GM19397 (cell line): ENCODE results near the gene AK2.
"Not testable (repeated sequence)": the region's sequence is repeated elsewhere in the genome, so short reads cannot be mapped to it uniquely, and the experiment has no call there.

Source experiments
- ATAC-seq: cut with Tn5 transposase; IDR thresholded peaks from one replicate; pipeline ENCODE4 v1.9.1; 2021; ENCODE audit warnings: mild to moderate bottlenecking, moderate library complexity; ENCODE audit not compliant: unreplicated experiment

The AK2 gene

DNA sequence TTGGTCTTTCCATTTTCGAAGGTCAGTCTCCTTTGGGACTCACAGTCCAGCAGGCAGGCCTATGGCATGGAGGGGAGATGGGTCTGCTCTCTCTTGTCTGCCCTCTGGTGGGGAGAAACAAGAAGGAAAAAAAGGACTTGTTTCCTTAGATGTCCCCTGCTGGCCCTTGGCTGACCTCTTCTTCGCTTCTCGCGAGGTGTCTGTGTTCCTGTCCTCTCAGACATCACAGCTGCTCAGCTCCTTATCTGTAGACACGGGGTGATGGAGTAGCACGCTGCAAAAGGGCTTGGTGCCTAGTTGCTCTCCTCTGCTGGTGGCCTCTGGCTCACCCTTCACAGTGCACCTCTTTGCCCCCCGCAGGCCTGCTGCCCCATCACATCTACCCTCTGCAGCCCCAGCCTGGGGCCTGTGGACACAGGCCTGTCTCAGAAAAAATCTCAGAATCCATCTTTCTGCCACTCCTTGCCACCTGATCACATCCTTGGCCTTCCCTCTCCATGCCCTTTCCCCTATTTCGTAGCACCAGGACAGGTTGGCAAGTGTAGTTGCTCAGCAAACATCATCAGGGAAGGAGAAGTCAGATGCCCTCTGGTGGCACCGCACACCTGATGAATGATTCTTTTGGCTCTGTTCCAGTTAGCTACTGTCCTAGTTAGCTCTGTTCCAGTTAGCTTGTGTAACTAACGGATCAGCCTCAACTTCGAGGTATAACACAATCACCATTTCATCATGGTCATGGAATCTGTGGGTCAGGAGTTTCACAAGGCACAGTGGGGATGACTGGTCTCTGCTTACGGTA is 18.7 kb upstream of the AK2 start:
- no peak for ATAC-seq

DNA sequence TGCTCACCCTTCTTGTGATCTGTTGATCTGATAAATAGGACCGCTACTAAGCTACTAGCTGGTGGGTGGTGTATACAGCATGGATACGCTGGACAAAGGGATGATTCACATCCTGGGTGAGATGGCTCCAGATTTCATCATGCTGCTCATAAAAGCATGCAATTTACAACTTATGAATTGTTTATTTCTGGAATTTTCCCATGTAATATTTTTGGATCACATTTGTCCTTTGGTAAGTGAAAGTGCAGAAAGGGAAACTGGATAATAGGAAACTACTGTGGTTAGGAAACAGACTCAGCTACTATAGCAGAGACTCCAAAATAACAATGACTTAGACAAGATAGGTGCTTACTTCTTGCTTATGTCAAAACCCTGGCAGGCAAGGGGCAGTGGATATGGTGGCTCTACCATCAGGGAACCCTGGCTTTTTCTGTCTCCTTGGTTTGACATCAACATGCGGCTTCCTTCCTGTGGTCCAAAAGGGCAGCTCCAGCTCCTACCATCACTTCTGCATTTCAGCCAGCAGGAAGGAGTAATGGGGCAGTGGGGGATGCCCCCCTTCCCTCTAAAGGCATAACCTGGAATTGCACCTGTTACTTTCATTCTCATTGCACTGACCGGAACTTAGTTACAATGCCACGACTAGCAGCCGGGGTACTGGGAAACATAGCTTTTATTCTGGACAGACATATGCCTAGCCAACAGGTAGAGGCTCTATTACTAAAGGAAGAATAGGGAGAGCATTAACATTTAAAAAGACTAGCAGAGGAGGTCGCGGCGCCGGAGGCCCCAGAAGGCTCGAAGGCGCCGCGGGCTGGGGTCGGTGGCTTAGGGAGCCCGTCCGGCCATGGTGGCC is 13.8 kb upstream of the AK2 start:
- no peak for ATAC-seq

GRCh38 chr1:33049371-33049770 is 12.7 kb upstream of the AK2 start:
- no peak for ATAC-seq

- no peak for ATAC-seq
Observed at GRCh38 chr1:33048426-33048825, 11.7 kb upstream of the AK2 start.

- no peak for ATAC-seq
Observed at GRCh38 chr1:33047839-33048305, 11.2 kb upstream of the AK2 start.

GRCh38 chr1:33047290-33047689 is 10.6 kb upstream of the AK2 start:
- no peak for ATAC-seq

GRCh38 chr1:33046234-33046633 is 9.6 kb upstream of the AK2 start:
- not testable (repeated sequence) for ATAC-seq

GRCh38 chr1:33045814-33046213 is 9.1 kb upstream of the AK2 start:
- ATAC-seq, result no peak

DNA sequence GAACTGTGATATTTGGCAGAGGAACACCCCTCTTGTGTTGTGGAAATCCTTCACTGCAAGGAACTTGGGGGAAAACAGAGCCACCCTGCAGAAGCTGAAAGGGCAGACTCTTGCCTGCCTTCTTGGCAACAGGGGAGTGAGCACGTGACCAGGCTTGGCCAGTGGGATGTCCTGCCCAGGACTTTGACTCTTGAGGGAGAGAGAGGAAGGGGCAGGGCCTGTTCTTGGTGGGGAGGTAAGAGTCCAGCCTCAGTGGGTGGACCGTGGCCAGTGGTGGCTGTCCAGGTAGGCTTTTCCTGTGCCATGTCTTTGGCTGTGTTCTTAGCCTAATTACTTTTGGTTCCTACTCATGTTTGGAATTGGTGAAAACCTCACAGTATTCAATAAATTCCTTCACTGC is 8.6 kb upstream of the AK2 start:
- no peak for ATAC-seq

DNA sequence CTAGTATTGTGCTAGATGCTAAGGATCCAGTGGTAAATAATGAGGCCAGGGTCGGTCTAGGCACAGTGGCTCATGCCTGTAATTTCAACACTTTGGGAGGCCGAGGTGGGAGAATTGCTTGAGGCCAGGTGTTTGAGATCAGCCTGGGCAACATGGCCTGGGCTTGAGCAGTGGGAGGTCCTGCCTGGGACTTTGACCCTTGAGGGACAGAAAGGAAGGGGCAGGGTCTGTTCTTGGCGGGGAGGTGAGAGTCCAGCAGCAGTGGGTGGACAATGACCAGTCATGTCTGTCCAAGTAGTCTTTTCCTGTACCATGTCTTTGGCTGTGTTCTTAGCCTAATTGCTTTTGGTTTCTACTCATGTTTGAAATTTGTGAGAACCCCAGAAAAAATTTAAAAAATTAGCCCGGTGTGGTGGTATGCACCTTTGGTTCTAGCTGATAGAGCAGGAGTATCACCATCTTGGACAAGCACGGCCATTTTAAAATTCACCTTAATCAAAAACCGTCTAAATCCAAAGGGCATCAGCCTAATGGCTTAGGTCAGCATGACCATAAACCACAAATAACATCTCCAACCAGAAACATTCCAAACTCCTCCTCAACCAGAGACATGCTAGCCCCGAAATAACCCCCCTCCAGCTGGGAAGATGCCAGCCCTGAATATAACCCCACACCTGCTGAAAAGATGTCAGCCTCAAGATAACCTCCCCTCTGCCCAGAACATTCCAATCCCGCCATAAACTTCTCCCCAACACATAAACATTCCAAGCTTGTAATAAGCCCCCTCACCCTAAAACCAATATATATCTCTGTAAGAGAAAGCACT is 6.8 kb upstream of the AK2 start:
- ATAC-seq, result no peak

GRCh38 chr1:33042831-33043230 is 6.1 kb upstream of the AK2 start:
- no peak for ATAC-seq

DNA sequence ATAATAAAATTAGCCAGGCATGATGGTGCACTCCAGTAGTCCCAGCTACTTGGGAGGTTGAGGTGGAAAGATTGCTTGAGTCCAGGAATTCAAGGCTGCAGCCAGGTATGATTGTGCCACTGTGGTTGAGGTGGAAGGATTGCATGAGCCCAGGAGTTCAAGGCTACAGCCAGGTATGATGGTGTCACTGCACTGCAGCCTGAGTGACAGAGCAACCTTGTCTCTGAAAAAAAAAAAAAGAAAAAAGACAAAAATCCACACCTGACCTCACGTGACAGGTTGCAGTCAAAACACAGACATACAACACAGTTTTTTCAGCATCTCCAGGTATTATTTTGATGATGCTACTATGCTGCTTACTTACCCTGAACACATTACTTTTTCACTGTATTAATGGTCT is 4.3 kb upstream of the AK2 start:
- ATAC-seq, result no peak

DNA sequence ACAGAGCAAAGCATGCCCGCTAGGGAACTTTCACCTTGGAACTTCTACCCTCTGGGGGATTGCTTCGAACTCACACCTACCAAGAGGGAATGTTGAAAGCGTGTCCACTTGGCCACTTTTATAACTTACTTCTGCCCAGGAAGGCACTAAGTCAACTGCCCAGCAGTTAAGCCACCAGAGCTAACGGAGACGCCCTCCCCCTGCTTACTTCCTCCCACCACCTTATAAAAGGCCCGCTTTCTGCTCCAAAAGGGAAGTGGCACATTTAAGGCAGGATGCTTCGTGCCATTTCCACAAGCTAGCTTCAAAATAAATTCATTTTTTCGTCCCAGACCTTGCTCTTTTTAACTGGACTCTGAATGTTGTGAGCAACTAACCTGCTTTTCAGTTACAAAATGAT is 3.2 kb upstream of the AK2 start:
- ATAC-seq, result no peak

DNA sequence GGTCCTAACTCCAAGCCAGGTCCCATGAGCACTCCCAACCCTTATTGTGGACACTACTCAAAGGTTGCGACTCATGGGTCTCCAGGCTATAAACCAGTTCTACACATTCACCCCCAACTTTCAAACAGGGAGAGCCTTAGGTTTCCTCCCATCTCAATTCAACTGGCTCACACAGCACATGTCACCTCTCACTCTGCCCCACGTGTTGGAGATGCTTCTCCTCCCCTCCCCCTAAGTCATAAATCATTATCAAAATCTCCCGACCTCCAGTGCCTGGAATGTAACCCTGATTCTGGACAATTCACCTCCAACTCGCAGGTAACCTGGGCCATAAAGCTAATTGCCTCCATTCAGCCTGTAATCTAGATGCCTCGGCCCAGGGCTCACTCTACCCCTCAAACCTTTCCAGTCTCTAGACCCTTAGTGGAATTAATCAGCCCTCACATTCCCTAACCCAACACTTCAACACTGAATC is 595 bp downstream of the AK2 start:
- no peak for ATAC-seq

- ATAC-seq, result no peak
Observed at GRCh38 chr1:33032126-33032869, 4.4 kb downstream of the AK2 start.

DNA sequence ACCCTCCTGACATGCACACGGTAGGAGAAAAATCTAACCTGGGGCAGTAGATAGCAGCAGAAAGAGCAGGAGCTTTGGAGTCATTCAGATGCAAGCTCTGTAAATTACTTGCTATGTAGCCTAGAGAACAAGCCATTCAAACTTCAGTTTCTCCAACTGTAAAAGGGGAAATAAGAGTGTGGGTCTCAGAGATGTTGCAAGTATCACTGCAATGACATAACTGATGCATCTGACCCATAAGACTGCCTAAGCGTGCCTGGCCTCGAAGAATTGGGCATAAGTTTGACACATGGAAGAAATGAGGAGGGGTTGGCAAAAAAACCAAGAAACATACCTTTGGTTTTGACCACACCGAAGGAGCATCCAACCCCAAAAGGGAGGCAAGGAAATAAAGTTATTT is 5.2 kb downstream of the AK2 start:
- no peak for ATAC-seq

DNA sequence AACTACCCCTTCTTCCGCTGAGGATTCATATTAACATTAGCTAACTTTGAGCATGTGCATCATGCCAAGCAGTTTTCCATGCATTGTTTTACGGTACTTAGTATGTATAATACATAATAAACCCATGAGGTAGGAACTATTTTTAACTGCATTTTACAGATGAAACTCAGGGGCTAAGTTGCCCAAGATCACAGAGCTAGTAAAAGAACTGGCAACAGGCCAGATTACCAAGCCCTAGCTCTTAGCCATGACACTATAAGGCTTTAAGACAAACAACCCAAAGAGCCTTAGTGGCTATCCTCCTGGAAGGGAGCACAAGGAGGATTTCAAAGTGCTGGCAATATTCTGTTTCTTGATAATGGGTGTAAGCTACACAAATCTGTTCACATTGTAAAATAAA is 6.1 kb downstream of the AK2 start:
- no peak for ATAC-seq

GRCh38 chr1:33029921-33030320 is 6.8 kb downstream of the AK2 start:
- ATAC-seq, result no peak

GRCh38 chr1:33029209-33029608 is 7.5 kb downstream of the AK2 start:
- no peak for ATAC-seq

DNA sequence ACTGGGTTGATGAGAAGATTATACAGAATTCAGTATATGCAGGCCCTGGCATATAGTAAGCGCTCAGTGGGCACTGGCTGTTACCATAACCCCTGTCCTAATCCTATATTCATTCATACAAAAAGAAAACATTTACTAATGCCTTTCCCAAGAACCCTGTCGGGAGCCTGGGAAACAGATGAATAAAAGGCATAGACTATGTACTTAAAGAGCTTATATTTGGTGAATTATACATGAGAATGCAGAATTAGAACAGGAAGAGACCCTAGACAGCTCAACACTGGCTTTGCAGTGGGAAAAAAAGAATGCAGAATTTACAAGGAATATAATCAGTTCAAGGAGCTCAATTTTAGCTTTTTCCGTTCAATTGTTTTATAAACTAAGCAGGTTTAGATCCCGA is 10.9 kb downstream of the AK2 start:
- no peak for ATAC-seq
